IMR-90 (cell line): Measurements from ENCODE around the gene GPC5. TPM values are rescaled to one million over a fixed set of nuclear protein-coding genes. Genes with fewer than 3 reads are reported as not detected.

Experiments
- ATAC-seq: fragments of 200-7000 bp; cut with Tn5 transposase; 2 replicates; pipeline ENCODE4 v1.9.1; 2020; ENCODE audit warnings: low read depth, mild to moderate bottlenecking, moderate library complexity
- BruUV-seq: library from RNA; stranded (reverse); fragments of 400-500 nt; replicated peaks from 2 replicates; lab custom pipeline; 2021; lab: Mats Ljungman, UMichigan
- CTCF ChIA-PET: fragments of 300-600 bp; formaldehyde crosslinking; extraction: SDS; loops from one replicate; lab custom pipeline; 2021; ENCODE audit warnings: antibody characterized with exemption; lab: Yijun Ruan, JAX
- POLR2A ChIA-PET: fragments of 300-600 bp; sonication (Branson Sonifier 250); formaldehyde crosslinking; loops from one replicate; lab custom pipeline; 2022; ENCODE audit warnings: antibody characterized with exemption; ENCODE audit not compliant: unreplicated experiment; lab: Charles Lee
- DNase-seq: peaks from one replicate; pipeline ENCODE4 v3.0.0; 2013
- H2AFZ ChIP-seq: replicated peaks from 2 replicates; pipeline ENCODE3; 2013; ENCODE audit warnings: low read length, mild to moderate bottlenecking; ENCODE audit not compliant: poor library complexity
- H2AK5ac ChIP-seq: 2 replicates; pipeline ENCODE4 v1.6.1; 2013; ENCODE audit warnings: low read depth, low read length, inconsistent platforms
- H2AK9ac ChIP-seq: replicated peaks from 2 replicates; pipeline ENCODE3; 2013; ENCODE audit warnings: mild to moderate bottlenecking, low read depth, low read length, moderate library complexity; ENCODE audit not compliant: poor library complexity
- H2BK120ac ChIP-seq: 2 replicates; pipeline ENCODE4 v1.6.1; 2013; ENCODE audit warnings: low read depth, low read length, inconsistent platforms
- H2BK15ac ChIP-seq: 3 replicates; pipeline ENCODE4 v1.6.1; 2013; ENCODE audit warnings: low read depth, low read length, inconsistent platforms
- H2BK20ac ChIP-seq: 2 replicates; pipeline ENCODE4 v1.6.1; 2013; ENCODE audit warnings: low read depth, mild to moderate bottlenecking, inconsistent platforms, low read length, moderate library complexity
- H2BK5ac ChIP-seq: 2 replicates; pipeline ENCODE4 v1.6.1; 2013; ENCODE audit warnings: mild to moderate bottlenecking, low read depth, low read length, inconsistent platforms; ENCODE audit not compliant: poor library complexity, severe bottlenecking
- H3K14ac ChIP-seq: replicated peaks from 2 replicates; pipeline ENCODE4 v1.6.1; 2013; ENCODE audit warnings: low read depth, low read length, inconsistent platforms
- H3K18ac ChIP-seq: 2 replicates; pipeline ENCODE4 v1.6.1; 2013; ENCODE audit warnings: low read depth, low read length, control low read depth
- H3K23ac ChIP-seq: 2 replicates; pipeline ENCODE4 v1.6.1; 2013; ENCODE audit warnings: low read depth, low read length, inconsistent platforms
- H3K27ac ChIP-seq: 2 replicates; pipeline ENCODE4 v1.5.1; 2013; ENCODE audit warnings: mild to moderate bottlenecking, control low read depth, low read length; ENCODE audit not compliant: insufficient read depth
- H3K27me3 ChIP-seq: 2 replicates; pipeline ENCODE4 v1.6.1; 2013; ENCODE audit warnings: low read length; ENCODE audit not compliant: control insufficient read depth, insufficient read depth
- H3K36me3 ChIP-seq: 2 replicates; pipeline ENCODE4 v1.6.1; 2013; ENCODE audit warnings: low read length, mixed read lengths; ENCODE audit not compliant: control insufficient read depth, insufficient read depth
- H3K4ac ChIP-seq: 2 replicates; pipeline ENCODE4 v1.6.1; 2013; ENCODE audit warnings: low read depth, low read length, inconsistent platforms
- H3K4me1 ChIP-seq: 2 replicates; pipeline ENCODE4 v1.6.1; 2013; ENCODE audit warnings: low read length, mixed read lengths; ENCODE audit not compliant: control insufficient read depth, insufficient read depth
- H3K4me2 ChIP-seq: 2 replicates; pipeline ENCODE4 v1.6.1; 2013; ENCODE audit warnings: low read depth, mild to moderate bottlenecking, control low read depth, low read length, moderate library complexity
- H3K4me3 ChIP-seq: 2 replicates; pipeline ENCODE4 v1.5.1; 2013; ENCODE audit warnings: low read depth, mild to moderate bottlenecking, control low read depth, low read length, moderate library complexity; ENCODE audit not compliant: insufficient read depth
- H3K56ac ChIP-seq: 2 replicates; pipeline ENCODE4 v1.6.1; 2013; ENCODE audit warnings: low read length, inconsistent platforms; ENCODE audit not compliant: insufficient read depth; ENCODE audit errors: extremely low read depth
- H3K79me1 ChIP-seq, 2 experiments: 2 replicates each; pipeline ENCODE4 v1.6.1; 2013; ENCODE audit warnings: low read length in 2 of 2, inconsistent platforms in 1 of 2, low read depth in 1 of 2
- H3K9ac ChIP-seq: 2 replicates; pipeline ENCODE4 v1.6.1; 2013; ENCODE audit warnings: low read depth, low read length, control low read depth
- H3K9me1 ChIP-seq: 2 replicates; pipeline ENCODE4 v1.6.1; 2013; ENCODE audit warnings: low read length, inconsistent platforms; ENCODE audit not compliant: insufficient read depth
- H3K9me3 ChIP-seq: 2 replicates; pipeline ENCODE4 v1.6.1; 2013; ENCODE audit warnings: low read length; ENCODE audit not compliant: control insufficient read depth, insufficient read depth
- H4K20me1 ChIP-seq: 2 replicates; pipeline ENCODE4 v1.6.1; 2013; ENCODE audit warnings: low read length, inconsistent platforms; ENCODE audit not compliant: insufficient read depth
- H4K5ac ChIP-seq: 2 replicates; pipeline ENCODE4 v1.6.1; 2013; ENCODE audit warnings: mild to moderate bottlenecking, low read depth, low read length, control low read depth
- H4K8ac ChIP-seq, 2 experiments: 2 replicates each; pipeline ENCODE4 v1.6.1; 2013; ENCODE audit warnings: low read depth in 2 of 2, low read length in 2 of 2, control low read depth in 1 of 2, inconsistent platforms in 1 of 2
- H4K91ac ChIP-seq: 2 replicates; pipeline ENCODE4 v1.6.1; 2013; ENCODE audit warnings: low read depth, low read length, inconsistent platforms; ENCODE audit not compliant: insufficient read depth
- BHLHE40 ChIP-seq: fragments of 150-350 bp; IDR thresholded peaks from 2 replicates; pipeline ENCODE4 v1.6.1; 2016; ENCODE audit warnings: mild to moderate bottlenecking, low read depth, low read length
- CEBPB ChIP-seq: IDR thresholded peaks from 2 replicates; pipeline ENCODE4 v1.6.1; 2012; ENCODE audit warnings: low read depth, low read length, improper control_type of control experiment
- CHD1 ChIP-seq: IDR thresholded peaks from 2 replicates; pipeline ENCODE4 v1.6.1; 2012; ENCODE audit warnings: low read depth, low read length, improper control_type of control experiment
- CTCF ChIP-seq: conservative IDR thresholded peaks from 2 replicates; pipeline ENCODE4 v1.5.1; 2012; ENCODE audit warnings: mild to moderate bottlenecking, low read depth, low read length, improper control_type of control experiment
- ELK1 ChIP-seq: fragments of 150-350 bp; IDR thresholded peaks from 2 replicates; pipeline ENCODE4 v1.6.1; 2016; ENCODE audit warnings: low read depth, mild to moderate bottlenecking, low read length, moderate library complexity, borderline replicate concordance
- FOS ChIP-seq: fragments of 150-350 bp; IDR thresholded peaks from 2 replicates; pipeline ENCODE4 v1.6.1; 2016; ENCODE audit warnings: low read depth, low read length
- MAFK ChIP-seq: IDR thresholded peaks from 2 replicates; pipeline ENCODE4 v1.6.1; 2012; ENCODE audit warnings: low read depth, low read length, improper control_type of control experiment
- MAZ ChIP-seq: IDR thresholded peaks from 2 replicates; pipeline ENCODE4 v1.6.1; 2012; ENCODE audit warnings: low read depth, mild to moderate bottlenecking, low read length, improper control_type of control experiment, moderate library complexity, borderline replicate concordance
- MXI1 ChIP-seq: IDR thresholded peaks from 2 replicates; pipeline ENCODE4 v1.6.1; 2012; ENCODE audit warnings: low read depth, mild to moderate bottlenecking, low read length, moderate library complexity, borderline replicate concordance
- NFE2L2 ChIP-seq: fragments of 150-350 bp; IDR thresholded peaks from 2 replicates; pipeline ENCODE4 v1.6.1; 2016; ENCODE audit warnings: low read depth, mild to moderate bottlenecking, low read length
- POLR2A ChIP-seq: IDR thresholded peaks from 2 replicates; pipeline ENCODE4 v1.6.1; 2012; ENCODE audit warnings: mild to moderate bottlenecking, low read depth, low read length
- RAD21 ChIP-seq: IDR thresholded peaks from 2 replicates; pipeline ENCODE4 v1.6.1; 2012; ENCODE audit warnings: low read length, improper control_type of control experiment
- RCOR1 ChIP-seq: IDR thresholded peaks from 2 replicates; pipeline ENCODE4 v1.6.1; 2012; ENCODE audit warnings: mild to moderate bottlenecking, low read length, improper control_type of control experiment; ENCODE audit not compliant: insufficient replicate concordance
- RFX5 ChIP-seq: IDR thresholded peaks from 2 replicates; pipeline ENCODE4 v1.8.0; 2012; ENCODE audit warnings: low read depth, mild to moderate bottlenecking, low read length, moderate library complexity
- SMC3 ChIP-seq: fragments of 150-350 bp; IDR thresholded peaks from 2 replicates; pipeline ENCODE4 v1.6.1; 2016; ENCODE audit warnings: low read depth, mild to moderate bottlenecking, antibody characterized with exemption, low read length, moderate library complexity
- USF2 ChIP-seq: fragments of 150-350 bp; IDR thresholded peaks from 2 replicates; pipeline ENCODE4 v1.6.1; 2017; ENCODE audit warnings: mild to moderate bottlenecking, antibody characterized with exemption, low read length, low read depth
- WGBS, 2 experiments: methylation state at CpG; one replicate each; pipeline versions ENCODE4 v1.1.5 to v1.1.7; 2013; ENCODE audit warnings: missing lambda C conversion rate in 2 of 2; ENCODE audit not compliant: insufficient read length in 1 of 2; ENCODE audit errors: extremely low coverage in 2 of 2; 5-methylcytosine and 5-hydroxymethylcytosine counted together
- dilution Hi-C: fragments of 300-500 bp; cut with HindIII; formaldehyde crosslinking; loops from one replicate; pipeline ENCODE4 v1.14.3; 2018; ENCODE audit warnings: low sequenced_read_pairs; ENCODE audit not compliant: unreplicated experiment
- in situ Hi-C: fragments of 300-500 bp; cut with MboI; formaldehyde crosslinking; loops from 3 replicates; pipeline ENCODE4 v1.14.3; 2019; ENCODE audit warnings: low sequenced_read_pairs, inconsistent platforms, mixed read lengths
- intact Hi-C: fragments of 100-400 bp; cut with micrococcal nuclease; formaldehyde crosslinking; loops from 2 replicates; pipeline ENCODE4 v1.10.0; 2022
- polyA plus RNA-seq, 3 experiments: library from polyadenylated mRNA; depleted of rRNA; stranded (reverse); fragments of >200 nt; gene quantifications; 2 replicates each; pipeline ENCODE4 v1.2.3, GENCODE V29; 2012; ENCODE audit warnings: low replicate concordance in 1 of 3
- total RNA-seq: library from RNA; depleted of rRNA; stranded (reverse); fragments of >200 nt; gene quantifications from 2 replicates; pipeline ENCODE4 v1.2.3, GENCODE V29; 2012

GPC5 gene
- total and polyA plus RNA-seq, 2 of the 4 experiments (the other 2 are of a cell fraction): 0.94 to 1.8 TPM

GRCh38 chr13:92412481-92412880, 1014.1 kb downstream of the GPC5 start:
- no peaks in the 10 kb centered on the region for H3K9me1 ChIP-seq
- ChIA-PET CTCF (no interaction called here), POLR2A (no interaction called here)
- ATAC-seq: no peak
- dilution Hi-C loops: no loop called here
- no peak overlapping the region for H4K5ac ChIP-seq
- in situ Hi-C loops: no loop called here
- H3K4ac ChIP-seq: no peak overlapping the region
- H3K56ac ChIP-seq: no peak overlapping the region
- H2BK15ac ChIP-seq: no peak overlapping the region
- no peak overlapping the region for H3K27ac ChIP-seq
- no peak overlapping the region for H4K8ac ChIP-seq
- no peaks in the 10 kb centered on the region for H3K4me1 ChIP-seq
- WGBS, 2 experiments: no CpG with 5 or more reads among the region's 3 CpGs
- H2AFZ ChIP-seq: no peak overlapping the region
- H4K20me1 ChIP-seq: no peaks in the 10 kb centered on the region
- H3K14ac ChIP-seq: no peak overlapping the region
- H3K4me2 ChIP-seq: no peak overlapping the region
- H2AK9ac ChIP-seq: no peak overlapping the region
- no peaks in the 10 kb centered on the region for H3K27me3 ChIP-seq
- no peak overlapping the region for H3K18ac ChIP-seq
- no peak for TF ChIP-seq CEBPB
- no peak for TF ChIP-seq FOS
- TF ChIP-seq MAFK: no peak
- TF ChIP-seq NFE2L2: no peak
- TF ChIP-seq RCOR1: no peak
- TF ChIP-seq RFX5: no peak
- TF ChIP-seq ELK1: no peak
- TF ChIP-seq RAD21: no peak
- no peak for TF ChIP-seq SMC3
- TF ChIP-seq CTCF: no peak
- no peak for TF ChIP-seq BHLHE40
- TF ChIP-seq MAZ: no peak
- no peak for TF ChIP-seq MXI1
- no peak for TF ChIP-seq USF2
- no peak for TF ChIP-seq CHD1
- TF ChIP-seq POLR2A: no peak
- BruUV-seq: no TSS peak
- no peaks in the 10 kb centered on the region for H3K79me1 ChIP-seq
- H2BK20ac ChIP-seq: no peak overlapping the region
- no peak overlapping the region for H2BK120ac ChIP-seq
- H3K4me3 ChIP-seq: no peak overlapping the region
- H2AK5ac ChIP-seq: no peak overlapping the region
- no peaks in the 10 kb centered on the region for H3K36me3 ChIP-seq
- intact Hi-C loops: no loop called here
- no peaks in the 10 kb centered on the region; the same call in 1 of the 2 replicates for H3K9me3 ChIP-seq
- H2BK5ac ChIP-seq: no peak overlapping the region
- no peak for DNase-seq
- H3K9ac ChIP-seq: no peak overlapping the region
- H4K91ac ChIP-seq: no peak overlapping the region
- no peak overlapping the region for H3K23ac ChIP-seq
